SK-N-SH (cell line): ENCODE data around the gene ETV3L.

Source experiments
- CHD2 ChIP-seq: fragments of 150-350 bp; IDR thresholded peaks from 2 replicates; pipeline ENCODE4 v1.6.1; 2018; ENCODE audit warnings: low read length; ENCODE audit not compliant: partially characterized antibody
- CTCF ChIP-seq: fragments of 200-600 bp; sonication (generic); IDR thresholded peaks from 2 replicates; pipeline ENCODE4 v1.6.1; 2017; ENCODE audit warnings: antibody characterized with exemption, mild to moderate bottlenecking, moderate library complexity
- ELF1 ChIP-seq: IDR thresholded peaks from 2 replicates; pipeline ENCODE4 v1.4.0; 2012
- FOXJ3 ChIP-seq: sonication (generic); formaldehyde crosslinking; IDR thresholded peaks from 2 replicates; pipeline ENCODE4 v1.5.1; 2020; ENCODE audit warnings: mild to moderate bottlenecking, missing genetic modification reagents
- REST ChIP-seq: IDR thresholded peaks from 2 replicates; pipeline ENCODE4 v1.6.1; 2012; ENCODE audit warnings: mild to moderate bottlenecking, low read depth, low read length, moderate library complexity
- RFX5 ChIP-seq: IDR thresholded peaks from 2 replicates; pipeline ENCODE4 v1.6.1; 2012; ENCODE audit warnings: mild to moderate bottlenecking, improper control_type of control experiment, low read length

- no peak for TF ChIP-seq CHD2
- TF ChIP-seq ELF1: no peak
- no peak for TF ChIP-seq FOXJ3
- TF ChIP-seq RFX5: no peak
- TF ChIP-seq CTCF: no peak
- no peak for TF ChIP-seq REST
These were observed 8.1 kb upstream of the ETV3L start for GRCh38 chr1:157107702-157108101.
